Bronchial epithelial cell (primary cell): ENCODE data around the gene PRR35. TPM values are rescaled to one million over a fixed set of nuclear protein-coding genes. Genes with fewer than 3 reads are reported as not detected.

ENCODE experiments used
- DNase-seq: peaks from one replicate; pipeline ENCODE4 v3.0.0-alpha.2; 2010; ENCODE audit warnings: low read depth
- FAIRE-seq: peaks from 2 replicates; lab custom pipeline; 2011; peaks lifted over from hg19 to GRCh38; lab: Jason Lieb, UNC
- H3K27me3 ChIP-seq: 2 replicates; pipeline ENCODE4 v1.5.1; 2011; ENCODE audit warnings: low read length; ENCODE audit not compliant: control insufficient read depth, insufficient read depth
- H3K36me3 ChIP-seq: 2 replicates; pipeline ENCODE4 v1.5.1; 2011; ENCODE audit warnings: low read length; ENCODE audit not compliant: control insufficient read depth, insufficient read depth
- H3K4me3 ChIP-seq: 2 replicates; pipeline ENCODE4 v1.5.1; 2011; ENCODE audit warnings: mild to moderate bottlenecking, low read depth, low read length, control low read depth
- CTCF ChIP-seq: IDR thresholded peaks from 2 replicates; pipeline ENCODE4 v1.5.1; 2011; ENCODE audit warnings: mild to moderate bottlenecking, moderate library complexity, low read length, control low read depth, inconsistent platforms; ENCODE audit not compliant: insufficient read depth, severe bottlenecking
- total RNA-seq: library from RNA; depleted of rRNA; stranded (reverse); fragments of >200 nt; gene quantifications from 2 replicates; pipeline ENCODE4 v1.2.1, GENCODE V29; 2014

PRR35 gene
- total RNA-seq, 1 donor from 2014 or later: not detected

GRCh38 chr16:577796-578195 lies 17.6 kb downstream of the PRR35 start:
- TF ChIP-seq CTCF: no peak
- peaks cover 5% of the 10 kb centered on the region for H3K36me3 ChIP-seq

GRCh38 chr16:578232-578869 lies 18.2 kb downstream of the PRR35 start:
- Histone ChIP-seq H3K36me3 (peaks cover 6% of the 10 kb centered on the region), H3K4me3 (no peak overlapping the region), H3K27me3 (no peaks in the 10 kb centered on the region)
- FAIRE-seq: no peak
- no peak for TF ChIP-seq CTCF
- DNase-seq: no peak

More at GRCh38 chr16:577796-578195, 17.6 kb downstream of the PRR35 start:
- Histone ChIP-seq H3K4me3 (no peak overlapping the region), H3K27me3 (no peaks in the 10 kb centered on the region)
- DNase-seq (no peak), FAIRE-seq (no peak)

- DNase-seq (peak; percentile 35), FAIRE-seq (no peak)
- peak; percentile 93 for TF ChIP-seq CTCF
- peak overlapping the region; percentile 14 for H3K4me3 ChIP-seq
- no peaks in the 10 kb centered on the region for H3K27me3 ChIP-seq
- H3K36me3 ChIP-seq: peaks cover 6% of the 10 kb centered on the region
Observed at GRCh38 chr16:578870-579405, 18.7 kb downstream of the PRR35 start.

- FAIRE-seq: no peak
- Histone ChIP-seq H3K4me3 (no peak overlapping the region), H3K27me3 (no peaks in the 10 kb centered on the region), H3K36me3 (peaks cover 4% of the 10 kb centered on the region)
- DNase-seq: no peak
- TF ChIP-seq CTCF: no peak
Observed at GRCh38 chr16:580141-580945, 20.1 kb downstream of the PRR35 start.

- Histone ChIP-seq H3K4me3 (no peak overlapping the region), H3K36me3 (peaks cover 4% of the 10 kb centered on the region), H3K27me3 (no peaks in the 10 kb centered on the region)
- DNase-seq (no peak), FAIRE-seq (no peak)
- TF ChIP-seq CTCF: no peak
Observed at GRCh38 chr16:580946-581498, 20.8 kb downstream of the PRR35 start.
